WTC11 (cell line): Measurements from ENCODE around the gene FBXL2. TPM values are rescaled to one million over a fixed set of nuclear protein-coding genes. Genes with fewer than 3 reads are reported as not detected.

Experiments
- ATAC-seq: fragments of 200-7000 bp; cut with Tn5 transposase; 2 replicates; pipeline ENCODE4 v1.10.0; 2021; ENCODE audit warnings: mild to moderate bottlenecking, moderate library complexity
- CTCF ChIA-PET: fragments of 300-600 bp; sonication (Branson Sonifier 250); formaldehyde crosslinking; loops from one replicate; lab custom pipeline; 2021; ENCODE audit warnings: antibody characterized with exemption; lab: Charles Lee
- POLR2A ChIA-PET: fragments of 350-600 bp; sonication (Branson Sonifier 250); formaldehyde crosslinking; loops from one replicate; lab custom pipeline; 2021; ENCODE audit warnings: antibody characterized with exemption; lab: Charles Lee
- DNase-seq: peaks from one replicate; pipeline ENCODE4 v3.0.0; 2021; ENCODE audit warnings: low spot score
- H3K27ac Mint-ChIP-seq: 2 replicates; pipeline ENCODE4 v1.8.0; 2021; ENCODE audit warnings: mixed read lengths
- H3K27me3 Mint-ChIP-seq: 2 replicates; pipeline ENCODE4 v1.8.0; 2021; ENCODE audit warnings: low read depth, mild to moderate bottlenecking, moderate library complexity, mixed read lengths
- H3K36me3 Mint-ChIP-seq: 2 replicates; pipeline ENCODE4 v1.8.0; 2021; ENCODE audit warnings: mixed read lengths
- H3K4me1 Mint-ChIP-seq: 2 replicates; pipeline ENCODE4 v1.8.0; 2022; ENCODE audit warnings: mixed read lengths
- H3K4me3 Mint-ChIP-seq: 2 replicates; pipeline ENCODE4 v1.8.0; 2021; ENCODE audit warnings: mild to moderate bottlenecking, moderate library complexity, mixed read lengths
- H3K9me3 Mint-ChIP-seq: 2 replicates; pipeline ENCODE4 v1.8.0; 2021; ENCODE audit warnings: mixed read lengths
- ELF4 ChIP-seq: sonication (generic); formaldehyde crosslinking; IDR thresholded peaks from 2 replicates; pipeline ENCODE4 v1.8.1; 2022; ENCODE audit warnings: low read depth, mild to moderate bottlenecking, moderate library complexity, missing genetic modification reagents
- FOXP1 ChIP-seq: sonication (generic); formaldehyde crosslinking; IDR thresholded peaks from 2 replicates; pipeline ENCODE4 v1.8.0; 2022; ENCODE audit warnings: missing genetic modification reagents, mild to moderate bottlenecking, moderate library complexity, borderline replicate concordance
- GRHL2 ChIP-seq: fragments of 250-450 bp; sonication (Bioruptor Pico); IDR thresholded peaks from 2 replicates; pipeline ENCODE4 v1.8.0; 2022; ENCODE audit warnings: mild to moderate bottlenecking, moderate library complexity; ENCODE audit not compliant: insufficient replicate concordance, severe bottlenecking
- MXD4 ChIP-seq: fragments of 250-450 bp; sonication (Bioruptor Pico); IDR thresholded peaks from 2 replicates; pipeline ENCODE4 v1.8.0; 2021; ENCODE audit warnings: mild to moderate bottlenecking, moderate library complexity, borderline replicate concordance
- NFATC4 ChIP-seq: fragments of 250-450 bp; sonication (Bioruptor Pico); IDR thresholded peaks from 2 replicates; pipeline ENCODE4 v1.9.0; 2021; ENCODE audit warnings: mild to moderate bottlenecking
- NR3C1 ChIP-seq: sonication (generic); formaldehyde crosslinking; conservative IDR thresholded peaks from 2 replicates; pipeline ENCODE4 v1.8.1; 2023; ENCODE audit warnings: low read depth, mild to moderate bottlenecking, missing genetic modification reagents
- SMAD4 ChIP-seq: sonication (generic); formaldehyde crosslinking; IDR thresholded peaks from 2 replicates; pipeline ENCODE4 v1.8.0; 2022; ENCODE audit warnings: mild to moderate bottlenecking, missing genetic modification reagents
- ZNF138 ChIP-seq: sonication (generic); formaldehyde crosslinking; conservative IDR thresholded peaks from 2 replicates; pipeline ENCODE4 v1.8.1; 2022; ENCODE audit warnings: mild to moderate bottlenecking, moderate library complexity, missing genetic modification reagents
- ZNF317 ChIP-seq: sonication (generic); formaldehyde crosslinking; IDR thresholded peaks from 2 replicates; pipeline ENCODE4 v1.8.1; 2023; ENCODE audit warnings: low read depth, mild to moderate bottlenecking, moderate library complexity, missing genetic modification reagents, borderline replicate concordance
- total RNA-seq: library from RNA; stranded (reverse); gene quantifications from 3 replicates; pipeline ENCODE4 v1.2.3, GENCODE V29; 2021
- TF ChIP-seq, protein P1 (sequence below): sonication (generic); formaldehyde crosslinking; IDR thresholded peaks from 2 replicates; pipeline ENCODE4 v1.8.0; 2022; ENCODE audit warnings: mild to moderate bottlenecking, missing genetic modification reagents
- TF ChIP-seq, protein P2 (sequence below): sonication (generic); formaldehyde crosslinking; IDR thresholded peaks from 2 replicates; pipeline ENCODE4 v1.8.1; 2023; ENCODE audit warnings: mild to moderate bottlenecking, missing genetic modification reagents
- TF ChIP-seq, protein P3 (sequence below): fragments of 250-450 bp; sonication (Bioruptor Pico); IDR thresholded peaks from 2 replicates; pipeline ENCODE4 v1.9.0; 2021; ENCODE audit warnings: moderate library complexity, mild to moderate bottlenecking, inconsistent platforms, borderline replicate concordance
- TF ChIP-seq, protein P4 (sequence below): sonication (generic); formaldehyde crosslinking; IDR thresholded peaks from 2 replicates; pipeline ENCODE4 v1.8.1; 2023; ENCODE audit warnings: mild to moderate bottlenecking, moderate library complexity, missing genetic modification reagents
- TF ChIP-seq, protein P5 (sequence below): sonication (generic); formaldehyde crosslinking; IDR thresholded peaks from 2 replicates; pipeline ENCODE4 v1.8.0; 2022; ENCODE audit warnings: mild to moderate bottlenecking, missing genetic modification reagents
- TF ChIP-seq, protein P6 (sequence below): sonication (generic); formaldehyde crosslinking; IDR thresholded peaks from 2 replicates; pipeline ENCODE4 v1.8.1; 2022; ENCODE audit warnings: mild to moderate bottlenecking, missing genetic modification reagents, moderate library complexity, borderline replicate concordance
- TF ChIP-seq, protein P7 (sequence below): fragments of 250-450 bp; sonication (Bioruptor Pico); IDR thresholded peaks from 2 replicates; pipeline ENCODE4 v1.9.0; 2021; ENCODE audit warnings: mild to moderate bottlenecking, borderline replicate concordance
- TF ChIP-seq, protein P8 (sequence below): sonication (generic); formaldehyde crosslinking; IDR thresholded peaks from 2 replicates; pipeline ENCODE4 v1.8.1; 2023; ENCODE audit warnings: mild to moderate bottlenecking, missing genetic modification reagents, moderate library complexity
- TF ChIP-seq, protein P9 (sequence below): sonication (generic); formaldehyde crosslinking; conservative IDR thresholded peaks from 2 replicates; pipeline ENCODE4 v1.8.1; 2022; ENCODE audit warnings: mild to moderate bottlenecking, missing genetic modification reagents
- TF ChIP-seq, protein P10 (sequence below): fragments of 250-450 bp; sonication (Bioruptor Pico); IDR thresholded peaks from 2 replicates; pipeline ENCODE4 v2.1.2; 2022; ENCODE audit warnings: mild to moderate bottlenecking, moderate library complexity
- TF ChIP-seq, protein P11 (sequence below): fragments of 250-450 bp; sonication (Bioruptor Pico); IDR thresholded peaks from 2 replicates; pipeline ENCODE4 v1.8.0; 2021; ENCODE audit warnings: mild to moderate bottlenecking

The FBXL2 gene
- total RNA-seq, 1 experiment from 2014 or later = 2.9 TPM

DNA sequence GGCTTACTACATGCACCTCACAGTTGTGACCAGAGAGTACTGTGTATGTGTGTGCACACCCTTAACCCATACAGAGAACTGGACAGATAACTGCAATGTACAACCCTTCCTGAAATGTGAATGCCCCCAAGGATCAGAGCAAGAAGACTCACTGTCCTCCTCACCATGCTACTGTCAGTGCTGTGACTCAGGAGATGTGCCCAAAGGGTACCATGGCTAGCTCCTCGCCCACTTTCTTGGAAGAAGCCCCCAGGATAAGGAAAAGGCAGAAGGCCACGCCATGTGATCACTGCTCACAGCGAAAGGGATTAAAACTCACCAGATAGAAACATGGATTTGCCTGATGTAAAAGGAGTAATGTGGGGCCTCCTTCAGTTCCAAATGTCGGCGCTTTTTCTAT, 121.2 kb downstream of the FBXL2 start:
- no peaks in the 10 kb centered on the region for H3K4me1 Mint-ChIP-seq
- ChIA-PET CTCF (no interaction called here), POLR2A (no interaction called here)
- H3K27me3 Mint-ChIP-seq = no peaks in the 10 kb centered on the region
- DNase-seq (no peak), ATAC-seq (no peak)
- H3K4me3 Mint-ChIP-seq = no peak overlapping the region
- TF ChIP-seq MXD4 (CRISPR knock-in tag) (no peak), ZNF138 (CRISPR knock-in tag) (no peak), ELF4 (CRISPR knock-in tag) (no peak), NR3C1 (CRISPR knock-in tag) (no peak), GRHL2 (CRISPR knock-in tag) (no peak), SMAD4 (CRISPR knock-in tag) (no peak), FOXP1 (CRISPR knock-in tag) (no peak), NFATC4 (CRISPR knock-in tag) (no peak), ZNF317 (CRISPR knock-in tag) (no peak)
- TF ChIP-seq, protein P1, sequence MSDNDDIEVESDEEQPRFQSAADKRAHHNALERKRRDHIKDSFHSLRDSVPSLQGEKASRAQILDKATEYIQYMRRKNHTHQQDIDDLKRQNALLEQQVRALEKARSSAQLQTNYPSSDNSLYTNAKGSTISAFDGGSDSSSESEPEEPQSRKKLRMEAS (CRISPR knock-in tag) = no peak
- TF ChIP-seq, protein P2, sequence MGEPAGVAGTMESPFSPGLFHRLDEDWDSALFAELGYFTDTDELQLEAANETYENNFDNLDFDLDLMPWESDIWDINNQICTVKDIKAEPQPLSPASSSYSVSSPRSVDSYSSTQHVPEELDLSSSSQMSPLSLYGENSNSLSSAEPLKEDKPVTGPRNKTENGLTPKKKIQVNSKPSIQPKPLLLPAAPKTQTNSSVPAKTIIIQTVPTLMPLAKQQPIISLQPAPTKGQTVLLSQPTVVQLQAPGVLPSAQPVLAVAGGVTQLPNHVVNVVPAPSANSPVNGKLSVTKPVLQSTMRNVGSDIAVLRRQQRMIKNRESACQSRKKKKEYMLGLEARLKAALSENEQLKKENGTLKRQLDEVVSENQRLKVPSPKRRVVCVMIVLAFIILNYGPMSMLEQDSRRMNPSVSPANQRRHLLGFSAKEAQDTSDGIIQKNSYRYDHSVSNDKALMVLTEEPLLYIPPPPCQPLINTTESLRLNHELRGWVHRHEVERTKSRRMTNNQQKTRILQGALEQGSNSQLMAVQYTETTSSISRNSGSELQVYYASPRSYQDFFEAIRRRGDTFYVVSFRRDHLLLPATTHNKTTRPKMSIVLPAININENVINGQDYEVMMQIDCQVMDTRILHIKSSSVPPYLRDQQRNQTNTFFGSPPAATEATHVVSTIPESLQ (CRISPR knock-in tag) = no peak
- TF ChIP-seq, protein P3, sequence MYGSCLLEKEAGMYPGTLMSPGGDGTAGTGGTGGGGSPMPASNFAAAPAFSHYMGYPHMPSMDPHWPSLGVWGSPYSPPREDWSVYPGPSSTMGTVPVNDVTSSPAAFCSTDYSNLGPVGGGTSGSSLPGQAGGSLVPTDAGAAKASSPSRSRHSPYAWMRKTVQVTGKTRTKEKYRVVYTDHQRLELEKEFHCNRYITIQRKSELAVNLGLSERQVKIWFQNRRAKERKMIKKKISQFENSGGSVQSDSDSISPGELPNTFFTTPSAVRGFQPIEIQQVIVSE (CRISPR knock-in tag) = no peak
- TF ChIP-seq, protein P4, sequence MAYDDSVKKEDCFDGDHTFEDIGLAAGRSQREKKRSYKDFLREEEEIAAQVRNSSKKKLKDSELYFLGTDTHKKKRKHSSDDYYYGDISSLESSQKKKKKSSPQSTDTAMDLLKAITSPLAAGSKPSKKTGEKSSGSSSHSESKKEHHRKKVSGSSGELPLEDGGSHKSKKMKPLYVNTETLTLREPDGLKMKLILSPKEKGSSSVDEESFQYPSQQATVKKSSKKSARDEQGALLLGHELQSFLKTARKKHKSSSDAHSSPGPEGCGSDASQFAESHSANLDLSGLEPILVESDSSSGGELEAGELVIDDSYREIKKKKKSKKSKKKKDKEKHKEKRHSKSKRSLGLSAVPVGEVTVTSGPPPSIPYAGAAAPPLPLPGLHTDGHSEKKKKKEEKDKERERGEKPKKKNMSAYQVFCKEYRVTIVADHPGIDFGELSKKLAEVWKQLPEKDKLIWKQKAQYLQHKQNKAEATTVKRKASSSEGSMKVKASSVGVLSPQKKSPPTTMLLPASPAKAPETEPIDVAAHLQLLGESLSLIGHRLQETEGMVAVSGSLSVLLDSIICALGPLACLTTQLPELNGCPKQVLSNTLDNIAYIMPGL (CRISPR knock-in tag) = no peak
- TF ChIP-seq, protein P5, sequence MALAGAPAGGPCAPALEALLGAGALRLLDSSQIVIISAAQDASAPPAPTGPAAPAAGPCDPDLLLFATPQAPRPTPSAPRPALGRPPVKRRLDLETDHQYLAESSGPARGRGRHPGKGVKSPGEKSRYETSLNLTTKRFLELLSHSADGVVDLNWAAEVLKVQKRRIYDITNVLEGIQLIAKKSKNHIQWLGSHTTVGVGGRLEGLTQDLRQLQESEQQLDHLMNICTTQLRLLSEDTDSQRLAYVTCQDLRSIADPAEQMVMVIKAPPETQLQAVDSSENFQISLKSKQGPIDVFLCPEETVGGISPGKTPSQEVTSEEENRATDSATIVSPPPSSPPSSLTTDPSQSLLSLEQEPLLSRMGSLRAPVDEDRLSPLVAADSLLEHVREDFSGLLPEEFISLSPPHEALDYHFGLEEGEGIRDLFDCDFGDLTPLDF (CRISPR knock-in tag) = no peak
- TF ChIP-seq, protein P6, sequence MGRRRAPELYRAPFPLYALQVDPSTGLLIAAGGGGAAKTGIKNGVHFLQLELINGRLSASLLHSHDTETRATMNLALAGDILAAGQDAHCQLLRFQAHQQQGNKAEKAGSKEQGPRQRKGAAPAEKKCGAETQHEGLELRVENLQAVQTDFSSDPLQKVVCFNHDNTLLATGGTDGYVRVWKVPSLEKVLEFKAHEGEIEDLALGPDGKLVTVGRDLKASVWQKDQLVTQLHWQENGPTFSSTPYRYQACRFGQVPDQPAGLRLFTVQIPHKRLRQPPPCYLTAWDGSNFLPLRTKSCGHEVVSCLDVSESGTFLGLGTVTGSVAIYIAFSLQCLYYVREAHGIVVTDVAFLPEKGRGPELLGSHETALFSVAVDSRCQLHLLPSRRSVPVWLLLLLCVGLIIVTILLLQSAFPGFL = no peak
- TF ChIP-seq, protein P7, sequence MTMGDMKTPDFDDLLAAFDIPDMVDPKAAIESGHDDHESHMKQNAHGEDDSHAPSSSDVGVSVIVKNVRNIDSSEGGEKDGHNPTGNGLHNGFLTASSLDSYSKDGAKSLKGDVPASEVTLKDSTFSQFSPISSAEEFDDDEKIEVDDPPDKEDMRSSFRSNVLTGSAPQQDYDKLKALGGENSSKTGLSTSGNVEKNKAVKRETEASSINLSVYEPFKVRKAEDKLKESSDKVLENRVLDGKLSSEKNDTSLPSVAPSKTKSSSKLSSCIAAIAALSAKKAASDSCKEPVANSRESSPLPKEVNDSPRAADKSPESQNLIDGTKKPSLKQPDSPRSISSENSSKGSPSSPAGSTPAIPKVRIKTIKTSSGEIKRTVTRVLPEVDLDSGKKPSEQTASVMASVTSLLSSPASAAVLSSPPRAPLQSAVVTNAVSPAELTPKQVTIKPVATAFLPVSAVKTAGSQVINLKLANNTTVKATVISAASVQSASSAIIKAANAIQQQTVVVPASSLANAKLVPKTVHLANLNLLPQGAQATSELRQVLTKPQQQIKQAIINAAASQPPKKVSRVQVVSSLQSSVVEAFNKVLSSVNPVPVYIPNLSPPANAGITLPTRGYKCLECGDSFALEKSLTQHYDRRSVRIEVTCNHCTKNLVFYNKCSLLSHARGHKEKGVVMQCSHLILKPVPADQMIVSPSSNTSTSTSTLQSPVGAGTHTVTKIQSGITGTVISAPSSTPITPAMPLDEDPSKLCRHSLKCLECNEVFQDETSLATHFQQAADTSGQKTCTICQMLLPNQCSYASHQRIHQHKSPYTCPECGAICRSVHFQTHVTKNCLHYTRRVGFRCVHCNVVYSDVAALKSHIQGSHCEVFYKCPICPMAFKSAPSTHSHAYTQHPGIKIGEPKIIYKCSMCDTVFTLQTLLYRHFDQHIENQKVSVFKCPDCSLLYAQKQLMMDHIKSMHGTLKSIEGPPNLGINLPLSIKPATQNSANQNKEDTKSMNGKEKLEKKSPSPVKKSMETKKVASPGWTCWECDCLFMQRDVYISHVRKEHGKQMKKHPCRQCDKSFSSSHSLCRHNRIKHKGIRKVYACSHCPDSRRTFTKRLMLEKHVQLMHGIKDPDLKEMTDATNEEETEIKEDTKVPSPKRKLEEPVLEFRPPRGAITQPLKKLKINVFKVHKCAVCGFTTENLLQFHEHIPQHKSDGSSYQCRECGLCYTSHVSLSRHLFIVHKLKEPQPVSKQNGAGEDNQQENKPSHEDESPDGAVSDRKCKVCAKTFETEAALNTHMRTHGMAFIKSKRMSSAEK (CRISPR knock-in tag) = no peak
- TF ChIP-seq, protein P8, sequence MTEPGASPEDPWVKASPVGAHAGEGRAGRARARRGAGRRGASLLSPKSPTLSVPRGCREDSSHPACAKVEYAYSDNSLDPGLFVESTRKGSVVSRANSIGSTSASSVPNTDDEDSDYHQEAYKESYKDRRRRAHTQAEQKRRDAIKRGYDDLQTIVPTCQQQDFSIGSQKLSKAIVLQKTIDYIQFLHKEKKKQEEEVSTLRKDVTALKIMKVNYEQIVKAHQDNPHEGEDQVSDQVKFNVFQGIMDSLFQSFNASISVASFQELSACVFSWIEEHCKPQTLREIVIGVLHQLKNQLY (CRISPR knock-in tag) = no peak
- TF ChIP-seq, protein P9, sequence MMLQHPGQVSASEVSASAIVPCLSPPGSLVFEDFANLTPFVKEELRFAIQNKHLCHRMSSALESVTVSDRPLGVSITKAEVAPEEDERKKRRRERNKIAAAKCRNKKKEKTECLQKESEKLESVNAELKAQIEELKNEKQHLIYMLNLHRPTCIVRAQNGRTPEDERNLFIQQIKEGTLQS (CRISPR knock-in tag) = no peak
- TF ChIP-seq, protein P10, sequence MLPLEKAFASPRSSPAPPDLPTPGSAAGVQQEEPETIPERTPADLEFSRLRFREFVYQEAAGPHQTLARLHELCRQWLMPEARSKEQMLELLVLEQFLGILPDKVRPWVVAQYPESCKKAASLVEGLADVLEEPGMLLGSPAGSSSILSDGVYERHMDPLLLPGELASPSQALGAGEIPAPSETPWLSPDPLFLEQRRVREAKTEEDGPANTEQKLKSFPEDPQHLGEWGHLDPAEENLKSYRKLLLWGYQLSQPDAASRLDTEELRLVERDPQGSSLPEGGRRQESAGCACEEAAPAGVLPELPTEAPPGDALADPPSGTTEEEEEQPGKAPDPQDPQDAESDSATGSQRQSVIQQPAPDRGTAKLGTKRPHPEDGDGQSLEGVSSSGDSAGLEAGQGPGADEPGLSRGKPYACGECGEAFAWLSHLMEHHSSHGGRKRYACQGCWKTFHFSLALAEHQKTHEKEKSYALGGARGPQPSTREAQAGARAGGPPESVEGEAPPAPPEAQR (CRISPR knock-in tag) = no peak
- TF ChIP-seq, protein P11, sequence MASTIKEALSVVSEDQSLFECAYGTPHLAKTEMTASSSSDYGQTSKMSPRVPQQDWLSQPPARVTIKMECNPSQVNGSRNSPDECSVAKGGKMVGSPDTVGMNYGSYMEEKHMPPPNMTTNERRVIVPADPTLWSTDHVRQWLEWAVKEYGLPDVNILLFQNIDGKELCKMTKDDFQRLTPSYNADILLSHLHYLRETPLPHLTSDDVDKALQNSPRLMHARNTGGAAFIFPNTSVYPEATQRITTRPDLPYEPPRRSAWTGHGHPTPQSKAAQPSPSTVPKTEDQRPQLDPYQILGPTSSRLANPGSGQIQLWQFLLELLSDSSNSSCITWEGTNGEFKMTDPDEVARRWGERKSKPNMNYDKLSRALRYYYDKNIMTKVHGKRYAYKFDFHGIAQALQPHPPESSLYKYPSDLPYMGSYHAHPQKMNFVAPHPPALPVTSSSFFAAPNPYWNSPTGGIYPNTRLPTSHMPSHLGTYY (CRISPR knock-in tag) = no peak
- H3K9me3 Mint-ChIP-seq = no peaks in the 10 kb centered on the region
- H3K36me3 Mint-ChIP-seq = peaks cover 78% of the 10 kb centered on the region
- H3K27ac Mint-ChIP-seq = no peak overlapping the region
